ENCODE measurements around the gene ERCC3.
"Not testable (repeated sequence)": the region's sequence is repeated elsewhere in the genome, so short reads cannot be mapped to it uniquely, and the experiment has no call there.

ERCC3 gene

GRCh38 chr2:127214201-127214600 is 79.7 kb downstream of the ERCC3 start:
- H3K27me3 ChIP-seq (replicated peaks; ENCODE audit: control insufficient read depth, insufficient read depth, low read length); H3K4me1 ChIP-seq (ENCODE audit: control insufficient read depth, insufficient read depth, low read length); H3K4me3 ChIP-seq (ENCODE audit: low read length); H3K9ac ChIP-seq (ENCODE audit: low read length); DNase-seq (ENCODE audit: low read depth); H3K36me3 ChIP-seq (ENCODE audit: control insufficient read depth, insufficient read depth, low read length, severe bottlenecking): not testable (repeated sequence)
- peaks cover 12% of the 10 kb centered on the region for H3K9me3 ChIP-seq (ENCODE audit: control insufficient read depth, low read length)

- Histone ChIP-seq H3K4me1 (ENCODE audit: control insufficient read depth, insufficient read depth, low read length) (no peaks in the 10 kb centered on the region), H3K36me3 (ENCODE audit: control insufficient read depth, insufficient read depth, low read length, severe bottlenecking) (no peaks in the 10 kb centered on the region), H3K9ac (ENCODE audit: low read length) (no peak overlapping the region), H3K9me3 (ENCODE audit: control insufficient read depth, low read length) (no peaks in the 10 kb centered on the region), H3K4me3 (ENCODE audit: low read length) (no peak overlapping the region), H3K27me3 (replicated peaks; ENCODE audit: control insufficient read depth, insufficient read depth, low read length) (no peaks in the 10 kb centered on the region)
- peak; percentile 74 for DNase-seq (ENCODE audit: low read depth)
Observed at GRCh38 chr2:127208313-127208712, 85.6 kb downstream of the ERCC3 start.

All from adipocyte (in vitro differentiated cells).